Skeletal muscle satellite cell (primary cell): ENCODE measurements around the gene FLNB.

ENCODE experiments used
- H3K27me3 ChIP-seq: 2 replicates; pipeline ENCODE4 v1.7.0; 2013; ENCODE audit warnings: low read length; ENCODE audit not compliant: control insufficient read depth, insufficient read depth
- H3K36me3 ChIP-seq: 2 replicates; pipeline ENCODE4 v1.7.0; 2013; ENCODE audit warnings: mild to moderate bottlenecking, control low read depth, low read length; ENCODE audit not compliant: insufficient read depth
- H3K4me1 ChIP-seq: 2 replicates; pipeline ENCODE4 v1.7.0; 2013; ENCODE audit warnings: low read length; ENCODE audit not compliant: control insufficient read depth, insufficient read depth
- H3K4me2 ChIP-seq: 2 replicates; pipeline ENCODE4 v1.7.0; 2013; ENCODE audit warnings: mild to moderate bottlenecking, low read length
- H3K4me3 ChIP-seq: 2 replicates; pipeline ENCODE4 v1.7.0; 2013; ENCODE audit warnings: low read length
- H3K9ac ChIP-seq: 2 replicates; pipeline ENCODE4 v1.7.0; 2013; ENCODE audit warnings: mild to moderate bottlenecking, low read depth, low read length, moderate library complexity
- H3K9me3 ChIP-seq: replicated peaks from 2 replicates; pipeline ENCODE4 v1.7.0; 2013; ENCODE audit warnings: mild to moderate bottlenecking, control low read depth, low read length

The FLNB gene

DNA sequence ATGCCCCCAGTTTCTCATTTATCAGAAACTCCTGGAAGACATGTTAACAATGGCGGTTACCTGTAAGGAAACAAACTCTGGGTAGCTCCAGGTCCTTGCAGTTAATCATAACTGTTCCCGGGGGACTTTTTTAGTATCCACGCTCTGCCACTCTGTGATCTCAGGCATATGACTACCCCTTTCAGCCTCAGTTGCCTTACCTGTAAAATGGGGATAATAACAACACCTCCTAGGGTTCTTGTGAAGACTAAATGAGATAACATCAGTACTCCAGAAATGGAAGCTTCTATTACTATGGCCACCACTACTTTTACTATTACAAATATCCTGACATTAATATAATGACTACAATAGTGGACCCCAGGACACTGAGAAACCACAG is 7.1 kb upstream of the FLNB start:
- Histone ChIP-seq H3K27me3 (no peaks in the 10 kb centered on the region), H3K9ac (no peak overlapping the region), H3K4me2 (no peak overlapping the region), H3K4me1 (peaks cover 19% of the 10 kb centered on the region), H3K9me3 (no peaks in the 10 kb centered on the region), H3K36me3 (no peaks in the 10 kb centered on the region), H3K4me3 (no peak overlapping the region)

DNA sequence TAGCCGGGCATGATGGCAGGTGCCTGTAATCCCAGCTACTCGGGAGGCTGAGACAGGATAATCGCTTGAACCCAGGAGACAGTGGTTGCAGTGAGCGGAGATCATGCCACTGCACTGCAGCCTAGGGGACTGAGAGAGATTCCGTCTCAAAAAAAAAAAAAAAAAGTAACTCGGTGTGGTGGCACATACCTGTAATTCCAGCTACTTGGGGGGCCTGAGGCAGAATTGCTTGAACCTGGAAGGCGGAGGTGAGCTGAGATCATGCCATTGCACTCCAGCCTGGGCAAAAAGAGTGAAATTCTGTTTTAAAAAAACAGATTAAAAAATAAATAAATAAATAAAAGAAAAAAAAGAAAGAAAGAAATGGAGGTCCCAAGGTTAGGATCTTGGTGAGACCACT is 6.2 kb upstream of the FLNB start:
- Histone ChIP-seq H3K36me3 (no peaks in the 10 kb centered on the region), H3K27me3 (no peaks in the 10 kb centered on the region), H3K4me1 (peaks cover 19% of the 10 kb centered on the region), H3K4me3 (no peak overlapping the region), H3K9ac (no peak overlapping the region), H3K9me3 (no peaks in the 10 kb centered on the region), H3K4me2 (no peak overlapping the region)

DNA sequence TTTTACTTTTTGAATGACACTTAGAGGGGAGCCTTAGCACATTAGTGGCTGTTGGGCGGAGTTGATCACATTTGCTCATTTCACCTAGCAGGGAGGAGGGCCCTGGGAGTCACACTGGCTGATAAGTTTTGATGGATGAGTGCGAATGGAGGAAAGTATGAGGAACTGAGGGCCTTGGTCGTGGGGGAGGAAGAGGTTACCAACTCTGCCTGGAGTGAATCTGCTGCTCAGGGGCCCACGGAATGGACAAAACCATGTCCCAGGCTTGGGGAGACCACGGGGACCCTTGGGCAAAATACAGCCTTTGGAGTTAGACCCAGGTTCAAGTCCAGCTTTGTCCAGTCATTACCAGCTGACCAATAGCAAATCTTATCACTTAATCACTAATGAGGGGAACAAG is 5.1 kb upstream of the FLNB start:
- H3K9me3 ChIP-seq: no peaks in the 10 kb centered on the region
- H3K4me3 ChIP-seq: no peak overlapping the region
- H3K4me2 ChIP-seq: no peak overlapping the region
- H3K36me3 ChIP-seq: no peaks in the 10 kb centered on the region
- H3K4me1 ChIP-seq: peaks cover 19% of the 10 kb centered on the region
- H3K27me3 ChIP-seq: no peaks in the 10 kb centered on the region
- H3K9ac ChIP-seq: no peak overlapping the region

DNA sequence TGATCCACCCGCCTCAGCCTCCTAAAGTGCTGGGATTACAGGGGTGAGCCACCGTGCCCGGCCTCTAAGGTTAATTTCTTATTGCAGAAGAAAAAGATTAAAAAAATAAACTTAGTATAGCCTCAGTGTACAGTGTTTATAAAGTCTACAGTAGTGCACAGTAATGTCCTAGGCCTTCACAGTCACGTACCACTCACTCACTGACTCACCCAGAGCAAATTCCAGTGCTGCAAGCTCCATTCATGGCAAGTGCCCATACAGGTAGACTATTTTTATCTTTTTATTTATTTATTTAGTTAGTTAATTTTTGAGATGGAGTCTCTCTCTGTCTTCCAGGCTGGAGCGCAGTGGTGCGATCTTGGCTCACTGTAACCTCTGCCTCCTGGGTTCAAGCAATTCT is 3.2 kb upstream of the FLNB start:
- H3K36me3 ChIP-seq: no peaks in the 10 kb centered on the region
- H3K4me2 ChIP-seq: no peak overlapping the region
- H3K27me3 ChIP-seq: no peaks in the 10 kb centered on the region
- H3K9me3 ChIP-seq: no peaks in the 10 kb centered on the region
- no peak overlapping the region for H3K4me3 ChIP-seq
- H3K4me1 ChIP-seq: peaks cover 19% of the 10 kb centered on the region
- no peak overlapping the region for H3K9ac ChIP-seq

DNA sequence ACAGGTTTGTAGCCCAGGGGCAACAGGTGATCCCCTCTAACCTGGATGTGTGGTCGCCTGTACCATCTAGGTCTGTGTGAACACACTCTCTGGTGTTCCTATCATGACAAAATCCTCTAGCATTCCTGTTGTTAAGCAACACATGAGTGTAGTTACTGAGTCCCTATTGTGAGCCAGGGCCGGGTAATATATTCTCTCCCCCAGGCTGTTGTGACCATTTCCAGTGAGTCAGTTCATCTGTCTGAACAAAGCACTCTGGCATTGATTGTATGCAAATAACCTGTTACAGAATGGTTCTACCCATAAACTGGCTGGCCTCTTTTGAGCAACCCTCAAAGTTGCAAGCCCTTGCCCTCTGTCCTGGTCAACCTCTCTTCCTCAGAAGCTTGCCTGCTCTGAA is 2.6 kb upstream of the FLNB start:
- Histone ChIP-seq H3K36me3 (no peaks in the 10 kb centered on the region), H3K4me1 (peaks cover 25% of the 10 kb centered on the region), H3K9ac (no peak overlapping the region), H3K4me2 (no peak overlapping the region), H3K27me3 (no peaks in the 10 kb centered on the region), H3K4me3 (no peak overlapping the region), H3K9me3 (no peaks in the 10 kb centered on the region)

DNA sequence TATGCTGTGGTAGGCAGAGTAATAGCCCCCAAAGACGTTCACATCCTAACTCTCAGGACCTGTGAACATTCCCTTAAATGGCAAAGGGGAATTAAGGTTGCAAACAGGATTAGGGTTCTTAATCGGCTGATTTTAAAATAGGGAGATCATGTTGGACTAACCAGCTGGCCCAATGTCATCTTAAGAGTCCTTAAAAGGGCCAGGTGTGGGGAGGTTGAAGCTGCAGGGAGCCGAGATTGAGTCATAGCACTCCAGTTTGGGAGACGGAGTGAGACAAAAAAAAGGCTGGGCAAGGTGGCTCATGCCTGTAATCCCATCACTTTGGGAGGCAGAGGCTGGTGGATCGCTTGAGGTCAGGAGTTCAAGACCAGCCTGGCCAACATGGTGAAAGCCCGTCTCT is 1.6 kb upstream of the FLNB start:
- Histone ChIP-seq H3K4me3 (no peak overlapping the region), H3K9ac (no peak overlapping the region), H3K4me1 (peaks cover 34% of the 10 kb centered on the region), H3K36me3 (no peaks in the 10 kb centered on the region), H3K27me3 (no peaks in the 10 kb centered on the region), H3K9me3 (no peaks in the 10 kb centered on the region), H3K4me2 (no peak overlapping the region)

DNA sequence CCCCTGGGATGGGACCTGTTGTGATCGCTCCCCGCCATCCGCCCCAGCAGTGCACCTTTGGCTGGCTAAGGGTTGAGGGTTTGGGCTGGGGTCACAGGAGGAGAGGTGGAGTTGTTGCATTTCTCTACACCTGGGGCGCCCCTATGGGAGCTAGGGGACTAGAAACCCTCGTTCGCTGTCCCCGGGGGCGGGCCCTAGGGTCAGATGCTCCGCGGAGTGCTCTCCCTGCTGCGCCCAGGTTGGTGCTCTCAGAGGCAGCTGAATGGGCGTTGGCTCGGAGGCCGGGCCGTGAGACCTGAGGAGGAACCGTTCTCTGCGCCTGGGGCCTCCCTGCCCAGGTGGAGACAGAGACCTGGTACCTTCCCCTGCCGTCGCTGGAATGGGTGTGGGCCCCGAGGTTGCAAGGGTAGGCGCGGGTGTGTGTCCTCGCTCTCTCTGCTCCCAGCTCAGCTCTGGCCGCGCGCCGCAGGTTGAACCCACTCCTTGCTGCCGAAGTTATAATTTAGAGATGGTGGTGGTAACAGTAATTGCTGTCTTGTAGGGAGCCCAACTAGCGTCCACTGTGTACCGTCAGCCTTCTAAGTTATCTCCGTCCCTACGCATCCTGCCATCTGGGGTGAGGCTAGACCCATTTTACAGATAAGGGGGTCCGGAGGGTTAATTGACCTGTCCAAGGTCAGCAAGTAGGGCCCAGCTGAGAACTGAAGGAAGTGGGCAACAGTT is 965 bp downstream of the FLNB start:
- H3K27me3 ChIP-seq: no peaks in the 10 kb centered on the region
- H3K9me3 ChIP-seq: no peaks in the 10 kb centered on the region
- H3K36me3 ChIP-seq: no peaks in the 10 kb centered on the region
- H3K4me3 ChIP-seq: peak overlapping the region; percentile 95
- H3K4me1 ChIP-seq: peaks cover 43% of the 10 kb centered on the region
- peak overlapping the region; percentile 99 for H3K4me2 ChIP-seq
- H3K9ac ChIP-seq: peak overlapping the region; percentile 87

DNA sequence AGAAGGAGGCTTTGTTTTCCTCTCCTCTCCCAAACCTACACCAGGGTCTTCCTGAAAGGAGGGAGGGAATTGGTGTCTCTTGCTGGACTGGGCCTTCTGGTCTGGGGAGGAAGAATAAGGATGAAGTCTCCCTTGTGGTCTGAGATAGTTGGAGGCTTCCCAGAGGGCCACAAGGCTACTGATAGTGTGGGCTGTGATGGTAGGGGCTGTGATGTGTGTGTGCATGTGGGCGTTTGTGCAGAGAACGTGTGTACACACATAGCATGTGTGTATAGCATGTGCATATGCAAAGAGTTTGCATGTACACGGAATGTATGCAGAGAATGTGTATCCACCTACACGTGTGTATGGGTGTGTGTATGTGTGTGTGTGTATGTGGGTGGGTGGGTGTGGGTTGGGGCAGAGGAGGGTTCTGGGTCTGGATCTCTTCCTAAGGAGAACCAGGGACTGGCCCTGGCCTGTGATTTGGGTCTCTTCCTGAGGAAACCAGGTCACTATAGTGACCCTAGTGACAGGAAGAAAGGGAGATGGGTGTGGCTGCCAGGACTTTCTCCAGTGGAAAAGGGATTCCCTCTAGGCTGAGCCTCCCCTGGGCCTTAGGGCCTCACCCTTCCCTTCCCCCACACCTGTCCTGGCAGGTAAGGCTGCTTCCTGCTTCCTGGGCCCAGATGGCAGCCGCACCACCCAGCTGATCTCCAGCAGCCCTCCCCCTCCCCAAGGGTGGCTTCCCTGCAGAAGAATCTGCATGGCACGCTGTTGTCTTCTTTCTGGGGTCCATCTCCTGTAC is 1.7 kb downstream of the FLNB start:
- H3K4me3 ChIP-seq: peak overlapping the region; percentile 95
- peak overlapping the region; percentile 87 for H3K9ac ChIP-seq
- no peaks in the 10 kb centered on the region for H3K9me3 ChIP-seq

DNA sequence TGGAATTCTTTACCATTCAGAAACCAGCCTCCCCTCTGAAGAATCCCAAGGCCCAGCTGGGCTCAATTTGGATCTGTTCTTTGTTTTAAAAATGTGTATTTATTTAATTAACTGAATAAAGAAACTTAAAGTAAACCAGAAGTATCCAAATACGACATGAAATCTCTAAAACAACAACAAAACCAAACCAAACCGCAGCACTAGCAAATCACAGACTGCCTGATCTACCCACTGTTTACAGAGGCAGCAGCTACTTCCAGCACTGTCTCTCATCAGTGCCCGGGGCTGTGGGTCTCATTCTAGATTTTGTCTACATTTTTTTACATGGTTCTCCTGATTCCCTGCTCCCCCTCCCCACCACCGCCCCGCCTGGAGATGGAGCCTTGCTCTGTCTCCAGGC is 2.3 kb downstream of the FLNB start:
- peak overlapping the region; percentile 99 for H3K4me2 ChIP-seq
- H3K4me1 ChIP-seq: peaks cover 44% of the 10 kb centered on the region
- no peaks in the 10 kb centered on the region for H3K36me3 ChIP-seq
- no peaks in the 10 kb centered on the region for H3K9me3 ChIP-seq
- no peak overlapping the region for H3K9ac ChIP-seq
- H3K27me3 ChIP-seq: no peaks in the 10 kb centered on the region
- H3K4me3 ChIP-seq: no peak overlapping the region

More for the DNA sequence above, 1.7 kb downstream of the FLNB start:
- no peaks in the 10 kb centered on the region for H3K27me3 ChIP-seq
- H3K36me3 ChIP-seq: no peaks in the 10 kb centered on the region
- H3K4me2 ChIP-seq: peak overlapping the region; percentile 99
- H3K4me1 ChIP-seq: peaks cover 46% of the 10 kb centered on the region

DNA sequence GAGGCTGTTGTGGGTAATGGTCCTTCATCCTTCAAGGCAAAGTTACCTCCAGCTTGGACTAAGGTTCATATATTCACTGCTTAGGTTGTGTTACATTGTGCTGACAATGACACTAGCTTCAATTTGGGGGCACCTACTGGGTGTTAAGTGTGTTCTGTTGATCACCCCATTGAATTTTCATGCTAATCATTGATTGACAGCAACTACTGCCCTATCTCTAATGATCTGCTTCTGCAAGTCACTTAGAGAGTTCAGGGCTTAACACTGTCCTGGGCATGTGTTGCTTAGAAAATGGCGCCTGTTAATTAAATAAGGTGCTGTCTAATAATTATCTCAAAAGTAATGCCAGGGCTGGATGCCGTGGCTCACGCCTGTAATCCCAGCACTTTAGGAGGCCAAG is 3.4 kb downstream of the FLNB start:
- Histone ChIP-seq H3K4me2 (peak overlapping the region; percentile 11), H3K36me3 (no peaks in the 10 kb centered on the region), H3K9ac (no peak overlapping the region), H3K4me3 (no peak overlapping the region), H3K9me3 (no peaks in the 10 kb centered on the region), H3K27me3 (no peaks in the 10 kb centered on the region), H3K4me1 (peaks cover 39% of the 10 kb centered on the region)

DNA sequence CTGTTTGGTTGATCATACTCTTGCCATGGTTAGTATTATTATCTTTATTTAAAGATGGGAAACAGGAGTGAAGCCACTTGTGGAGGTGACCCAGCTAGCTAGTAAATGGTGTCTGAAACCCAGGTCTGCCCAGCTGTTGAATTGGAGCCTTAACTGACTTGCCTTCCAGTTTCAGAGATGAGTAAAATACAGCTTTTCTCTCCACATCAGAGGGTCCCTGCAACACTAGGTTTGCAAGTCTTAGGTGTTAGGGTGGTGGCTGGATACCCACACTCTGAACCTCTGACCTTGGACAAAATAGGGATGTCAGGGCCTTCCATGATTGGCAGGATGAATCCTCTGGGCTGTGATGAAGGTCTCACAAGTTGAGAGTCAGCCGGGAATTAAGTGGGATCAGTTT is 4.1 kb downstream of the FLNB start:
- no peaks in the 10 kb centered on the region for H3K36me3 ChIP-seq
- peaks cover 39% of the 10 kb centered on the region for H3K4me1 ChIP-seq
- no peak overlapping the region for H3K9ac ChIP-seq
- no peak overlapping the region for H3K4me3 ChIP-seq
- no peak overlapping the region for H3K4me2 ChIP-seq
- no peaks in the 10 kb centered on the region for H3K9me3 ChIP-seq
- H3K27me3 ChIP-seq: no peaks in the 10 kb centered on the region

DNA sequence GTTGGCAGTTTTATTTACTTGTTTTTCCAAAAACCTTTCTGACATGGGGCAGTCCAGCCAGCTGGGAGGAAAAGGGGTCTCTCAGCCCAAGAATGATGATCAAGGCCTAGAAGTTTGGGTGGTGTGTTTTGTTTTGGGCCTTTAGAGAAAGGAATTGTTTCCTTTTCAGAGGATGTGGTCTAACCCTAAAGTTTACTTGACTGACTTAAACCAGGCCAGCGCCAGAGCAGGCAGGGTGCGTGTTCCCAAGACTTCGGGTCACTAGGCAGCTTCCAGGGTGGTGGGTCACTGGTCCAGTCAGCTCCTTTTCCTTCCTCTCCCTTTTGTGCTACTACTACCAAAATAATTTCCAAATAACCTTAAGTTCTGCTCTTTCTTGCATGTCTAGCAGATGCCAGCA is 4.9 kb downstream of the FLNB start:
- Histone ChIP-seq H3K9ac (no peak overlapping the region), H3K9me3 (no peaks in the 10 kb centered on the region), H3K4me3 (no peak overlapping the region), H3K4me2 (no peak overlapping the region), H3K4me1 (peaks cover 39% of the 10 kb centered on the region), H3K36me3 (no peaks in the 10 kb centered on the region), H3K27me3 (no peaks in the 10 kb centered on the region)
